Psoas muscle (tissue), 8 donors: ENCODE results near the gene LEF1. TPM values are rescaled to one million over a fixed set of nuclear protein-coding genes. Genes with fewer than 3 reads are reported as not detected.
A peak's percentile ranks its signal among the peaks of the same experiment; 100 is the strongest.

Experiments used
- ATAC-seq, 4 donors: fragments of 200-7000 bp; cut with Tn5 transposase; one replicate each; pipeline ENCODE4 v1.9.1; 2020; ENCODE audit warnings: moderate library complexity in 3 of 4, mild to moderate bottlenecking in 2 of 4
- DNase-seq, 2 donors: peaks; one replicate each; pipeline ENCODE4 v3.0.0-alpha.2; 2020
- H3K27ac ChIP-seq: fragments of 200-600 bp; one replicate; pipeline ENCODE4 v1.8.0; 2022
- H3K27me3 ChIP-seq, 3 donors: fragments of 200-600 bp in 1 of 3; one replicate each; pipeline versions ENCODE4 v1.6.1 to v1.8.0; 2013 to 2022; ENCODE audit warnings: low read length in 2 of 3, mild to moderate bottlenecking in 2 of 3, moderate library complexity in 1 of 3; ENCODE audit not compliant: insufficient read depth in 3 of 3
- H3K36me3 ChIP-seq, 2 donors: fragments of 200-600 bp in 1 of 2; one replicate each; pipeline versions ENCODE4 v1.6.1 to v1.8.0; 2013 to 2022; ENCODE audit warnings: low read depth in 1 of 2, mild to moderate bottlenecking in 1 of 2, moderate library complexity in 1 of 2; ENCODE audit not compliant: insufficient read depth in 1 of 2
- H3K4me1 ChIP-seq: fragments of 200-600 bp; one replicate; pipeline ENCODE4 v1.8.0; 2022
- H3K4me3 ChIP-seq: fragments of 200-600 bp; one replicate; pipeline ENCODE4 v1.8.0; 2022; ENCODE audit warnings: mild to moderate bottlenecking
- H3K9me3 ChIP-seq: fragments of 200-600 bp; one replicate; pipeline ENCODE4 v1.8.0; 2022
- WGBS, 3 donors: extraction: QIAGEN DNeasy Blood & Tissue Kit; methylation state at CpG; one replicate each; pipeline versions ENCODE4 v1.1.6 to v1.1.7; 2013; 5-methylcytosine and 5-hydroxymethylcytosine counted together
- intact Hi-C, 2 donors: fragments of 100-400 bp; cut with DNase I; formaldehyde crosslinking; loops; one replicate each; pipeline versions ENCODE4 v1.11.0 to v1.14.2; 2022
- long read RNA-seq, 2 donors: library from polyadenylated mRNA; unstranded; transcript quantifications; one replicate each; pipeline ENCODE4 v2.0.0, GENCODE V29; 2021
- polyA plus RNA-seq, 3 donors: library from polyadenylated mRNA; stranded (reverse); fragments of 200-250 nt; gene quantifications; one replicate each; pipeline ENCODE4 v1.2.3, GENCODE V29; 2013
- total RNA-seq, 4 donors: library from RNA; stranded (reverse); fragmentation: NEBNext Ultra II Directional in 2 of 4; extraction: Animal tissue kit (Norgen Biotek cat#: 25700) in 2 of 4; gene quantifications; one replicate each; pipeline versions ENCODE4 v1.2.1 to v1.2.4, GENCODE V29; 2021 to 2023
- TF ChIP-seq, protein P1 (sequence below): fragments of 200-600 bp; IDR thresholded peaks from one replicate; pipeline ENCODE4 v1.8.0; 2022; ENCODE audit warnings: antibody characterized with exemption
- donor health status: healthy with polysubstance abuse.
- donor health status: DM: no; HTN: no; CAD: no; lungs with moderate emphysema.
- donor health status: Bipolar disorder and iron deficiency.
- donor health status: healthy.
- donor health status: DM: yes; HTN: yes; CAD: no.
- donor health status: DM: no; HTN: no; CAD: no.
- donor health status: DM: no; HTN: no; CAD: no.
- donor health status: DM: yes; HTN: yes; CAD: no.

Gene LEF1
- total RNA-seq (under 1 TPM; 0.24 to 0.37 (median 0.32) TPM), polyA plus RNA-seq (under 1 TPM; 0.10 to 0.44 (median 0.18) TPM)
- long read RNA-seq, donor 1: 0 reads
- long read RNA-seq, donor 2: 0 reads

- H3K4me3 ChIP-seq: peak within 1 kb of the TSS; percentile 70
- no peaks in the 10 kb centered on the region for H3K9me3 ChIP-seq
- intact Hi-C loops: no loop called here
- ATAC-seq (peak; percentile 18 to 44 (median 32)), DNase-seq (peak in 1 of 2 donors; percentile 51)
- no peaks in the 10 kb centered on the region for H3K36me3 ChIP-seq
- 1 to 2% (median 1%) methylated on average over 41 to 60 of the region's 61 CpGs for WGBS, 3 donors
- no peak within 1 kb of the TSS for H3K27ac ChIP-seq
- peaks cover 3 to 96% (median 49%) of the 10 kb centered on the region in 3 donors for H3K27me3 ChIP-seq
- peaks cover 18% of the 10 kb centered on the region for H3K4me1 ChIP-seq
- TF ChIP-seq, protein P1, sequence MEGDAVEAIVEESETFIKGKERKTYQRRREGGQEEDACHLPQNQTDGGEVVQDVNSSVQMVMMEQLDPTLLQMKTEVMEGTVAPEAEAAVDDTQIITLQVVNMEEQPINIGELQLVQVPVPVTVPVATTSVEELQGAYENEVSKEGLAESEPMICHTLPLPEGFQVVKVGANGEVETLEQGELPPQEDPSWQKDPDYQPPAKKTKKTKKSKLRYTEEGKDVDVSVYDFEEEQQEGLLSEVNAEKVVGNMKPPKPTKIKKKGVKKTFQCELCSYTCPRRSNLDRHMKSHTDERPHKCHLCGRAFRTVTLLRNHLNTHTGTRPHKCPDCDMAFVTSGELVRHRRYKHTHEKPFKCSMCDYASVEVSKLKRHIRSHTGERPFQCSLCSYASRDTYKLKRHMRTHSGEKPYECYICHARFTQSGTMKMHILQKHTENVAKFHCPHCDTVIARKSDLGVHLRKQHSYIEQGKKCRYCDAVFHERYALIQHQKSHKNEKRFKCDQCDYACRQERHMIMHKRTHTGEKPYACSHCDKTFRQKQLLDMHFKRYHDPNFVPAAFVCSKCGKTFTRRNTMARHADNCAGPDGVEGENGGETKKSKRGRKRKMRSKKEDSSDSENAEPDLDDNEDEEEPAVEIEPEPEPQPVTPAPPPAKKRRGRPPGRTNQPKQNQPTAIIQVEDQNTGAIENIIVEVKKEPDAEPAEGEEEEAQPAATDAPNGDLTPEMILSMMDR: no peak
These were observed at the start of gene LEF1 for GRCh38 chr4:108168671-108169523. Gene LEF1, minus strand, starts transcription at chr4:108168932. Its CDS starts 1,165 bp downstream, at chr4:108167767.

GRCh38 chr4:108216510-108216909 is 47.8 kb upstream of the LEF1 start:
- Histone ChIP-seq H3K4me3 (no peak overlapping the region), H3K27ac (no peak overlapping the region), H3K27me3 (peaks cover 0 to 4% (median 0%) of the 10 kb centered on the region in 3 donors), H3K4me1 (no peaks in the 10 kb centered on the region), H3K36me3 (no peaks in the 10 kb centered on the region), H3K9me3 (no peaks in the 10 kb centered on the region)
- DNase-seq (no peak), ATAC-seq (no peak)
- TF ChIP-seq, protein P1: no peak
- intact Hi-C loops: no loop called here

- ATAC-seq: no peak
- TF ChIP-seq, protein P1: no peak
- peaks cover 0 to 4% (median 0%) of the 10 kb centered on the region in 3 donors for H3K27me3 ChIP-seq
These were observed 46.3 kb upstream of the LEF1 start for GRCh38 chr4:108215055-108215454.

GRCh38 chr4:108213723-108214122 is 45.0 kb upstream of the LEF1 start:
- Histone ChIP-seq H3K27me3 (peaks cover 0 to 1% (median 0%) of the 10 kb centered on the region in 3 donors), H3K27ac (no peak overlapping the region), H3K9me3 (no peaks in the 10 kb centered on the region), H3K4me1 (no peaks in the 10 kb centered on the region), H3K4me3 (no peak overlapping the region), H3K36me3 (no peaks in the 10 kb centered on the region)
- ATAC-seq (no peak), DNase-seq (no peak)
- TF ChIP-seq, protein P1: no peak
- 63 to 69% (median 64%) methylated on average over 4 of the region's 4 CpGs for WGBS, 3 donors
- intact Hi-C loops: no loop called here

More at GRCh38 chr4:108215055-108215454, 46.3 kb upstream of the LEF1 start:
- intact Hi-C loops: no loop called here
- Histone ChIP-seq H3K36me3 (no peaks in the 10 kb centered on the region), H3K4me3 (no peak overlapping the region), H3K4me1 (no peaks in the 10 kb centered on the region), H3K9me3 (no peaks in the 10 kb centered on the region), H3K27ac (no peak overlapping the region)
- DNase-seq: no peak
- WGBS, 3 donors: 93 to 95% (median 94%) methylated on average over 4 of the region's 4 CpGs
